Fibroblast of skin of right biceps (primary cell): Measurements from ENCODE around the gene PMS1.
"Not testable (repeated sequence)": the region's sequence is repeated elsewhere in the genome, so short reads cannot be mapped to it uniquely, and the experiment has no call there.

Source experiments
- DNase-seq: peaks from one replicate; pipeline ENCODE4 v3.0.0-alpha.2; 2013

PMS1 gene

GRCh38 chr2:189783927-189784867, at the start of gene PMS1, which contains the start of gene ORMDL1:
Gene PMS1 (plus strand): TSS chr2:189784450. CDS start chr2:189791810, 7,360 bp downstream.
Gene ORMDL1 (minus strand): TSS chr2:189784339. CDS start chr2:189782595, 1,744 bp downstream.
- peak; percentile 96 for DNase-seq

GRCh38 chr2:189751080-189751658, 33.1 kb upstream of the PMS1 start:
- DNase-seq = peak; percentile 34

GRCh38 chr2:189756311-189756952, 27.8 kb upstream of the PMS1 start:
- no peak for DNase-seq

- DNase-seq = not testable (repeated sequence)
Observed at GRCh38 chr2:189760154-189760553, 24.1 kb upstream of the PMS1 start.

- no peak for DNase-seq
Observed at GRCh38 chr2:189762229-189762550, 22.1 kb upstream of the PMS1 start.

GRCh38 chr2:189762551-189763298, 21.5 kb upstream of the PMS1 start, which contains the start of gene OSGEPL1:
Gene OSGEPL1 (minus strand): TSS chr2:189762792. CDS start chr2:189761640, 1,152 bp downstream.
- peak; percentile 91 for DNase-seq

GRCh38 chr2:189763908-189764661, 20.2 kb upstream of the PMS1 start:
- peak; percentile 17 for DNase-seq

GRCh38 chr2:189770590-189771322, 13.5 kb upstream of the PMS1 start:
- DNase-seq = no peak

- no peak for DNase-seq
Observed at GRCh38 chr2:189772212-189772611, 12.0 kb upstream of the PMS1 start.

- no peak for DNase-seq
Observed at GRCh38 chr2:189782221-189782671, 2.0 kb upstream of the PMS1 start.

GRCh38 chr2:189783451-189783926, 761 bp upstream of the PMS1 start:
- peak; percentile 36 for DNase-seq

GRCh38 chr2:189791338-189792042, 7.2 kb downstream of the PMS1 start:
- DNase-seq = no peak

GRCh38 chr2:189794310-189794709, 10.1 kb downstream of the PMS1 start:
- DNase-seq = no peak

GRCh38 chr2:189797902-189798301, 13.7 kb downstream of the PMS1 start:
- no peak for DNase-seq

- peak; percentile 56 for DNase-seq
Observed at GRCh38 chr2:189798312-189799029, 14.2 kb downstream of the PMS1 start.

GRCh38 chr2:189799030-189799331, 14.7 kb downstream of the PMS1 start:
- no peak for DNase-seq

GRCh38 chr2:189799531-189799930, 15.3 kb downstream of the PMS1 start:
- DNase-seq = peak; percentile 65

- DNase-seq = no peak
Observed at GRCh38 chr2:189802396-189802912, 18.2 kb downstream of the PMS1 start.

- no peak for DNase-seq
Observed at GRCh38 chr2:189803431-189803830, 19.2 kb downstream of the PMS1 start.
